HG03280 (cell line): ENCODE results near the gene LCORL.
"Not testable (repeated sequence)": the region's sequence is repeated elsewhere in the genome, so short reads cannot be mapped to it uniquely, and the experiment has no call there.

Source experiments
- ATAC-seq: cut with Tn5 transposase; IDR thresholded peaks from one replicate; pipeline ENCODE4 v1.9.1; 2021; ENCODE audit warnings: mild to moderate bottlenecking, moderate library complexity; ENCODE audit not compliant: unreplicated experiment

The LCORL gene

DNA sequence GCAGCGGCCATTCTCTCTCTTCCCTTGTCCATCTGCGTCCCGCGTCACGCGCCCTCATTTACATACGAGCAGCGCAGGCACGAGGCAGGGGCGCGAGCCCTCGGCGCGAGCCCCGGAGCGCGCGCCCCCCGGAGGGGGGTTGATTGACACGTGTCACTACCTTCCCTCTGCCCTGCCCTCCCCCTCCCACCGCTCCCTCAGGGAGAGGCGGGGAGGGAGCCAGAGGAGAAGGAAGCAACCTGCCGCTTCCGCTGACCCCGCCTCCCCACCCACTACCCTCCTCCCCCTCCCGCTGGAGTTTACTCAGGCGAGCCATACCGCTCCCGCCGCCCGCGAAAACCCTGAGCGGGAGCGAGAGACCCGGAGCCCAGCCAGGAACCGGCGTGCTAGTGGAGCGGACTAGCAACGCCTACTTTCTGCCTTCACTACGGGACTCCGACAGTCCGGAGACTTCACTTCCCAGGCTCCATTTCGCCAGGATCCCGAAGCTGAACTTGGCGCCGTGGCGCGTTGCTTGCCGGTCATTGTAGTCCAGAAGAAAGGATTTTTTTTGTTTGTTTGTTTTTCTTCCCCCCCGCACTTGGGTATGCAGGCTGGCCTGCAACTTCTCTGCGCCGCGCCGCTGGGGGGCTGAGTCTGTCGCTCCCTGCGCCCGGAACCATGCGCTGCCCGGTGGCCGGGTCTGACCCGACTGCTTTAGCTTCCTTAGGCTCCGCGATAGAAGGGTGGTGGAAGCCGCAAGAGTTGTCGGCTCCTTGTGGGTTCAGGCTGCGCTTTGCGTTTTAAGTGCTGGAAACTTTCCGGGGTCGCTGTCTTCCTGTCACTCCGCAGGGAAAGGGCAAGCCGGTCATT lies at the start of gene LCORL:
Gene LCORL, minus strand, starts transcription at position 36 of the 852 bp plus-strand sequence. Its CDS starts 4 bp downstream, at position 32.
- ATAC-seq: peak; percentile 80

DNA sequence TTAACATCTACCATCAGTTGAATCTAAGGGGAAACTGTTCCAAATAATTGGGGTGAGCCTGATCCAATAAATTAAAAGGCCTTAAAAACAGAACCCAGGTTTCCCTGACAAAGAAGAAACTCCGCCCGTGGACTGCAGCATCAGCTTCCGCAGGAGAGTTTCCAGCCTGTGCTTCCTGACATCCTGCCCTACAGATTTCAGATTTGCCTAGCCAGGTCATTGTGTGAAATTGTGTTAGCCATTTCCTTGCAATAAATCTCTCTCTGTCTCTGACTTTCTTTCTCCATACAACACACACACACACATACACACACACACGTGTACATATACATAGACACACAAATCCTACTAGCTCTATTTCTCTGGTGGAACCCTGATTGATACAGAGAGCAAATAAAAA lies 48.3 kb upstream of the LCORL start:
- ATAC-seq: no peak

DNA sequence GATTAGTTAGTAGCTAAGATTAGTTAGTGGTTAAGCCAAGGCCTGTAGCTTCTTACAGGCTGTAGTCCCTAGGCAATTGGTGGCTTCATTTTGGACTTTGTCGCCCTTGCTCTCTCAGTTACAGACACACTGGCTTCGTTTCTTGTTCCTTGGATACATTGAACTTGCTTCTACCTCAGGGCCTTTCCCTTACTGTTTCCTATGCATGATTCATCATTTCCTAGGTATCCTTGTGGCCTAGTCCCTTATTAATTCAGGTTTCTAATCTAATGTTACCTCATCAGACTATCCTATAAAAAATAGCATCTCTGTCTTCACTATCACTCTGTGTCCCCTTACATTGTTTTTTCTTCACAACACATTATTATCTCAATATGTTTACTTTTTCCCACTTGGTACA lies 45.5 kb upstream of the LCORL start:
- ATAC-seq: no peak

GRCh38 chr4:18063079-18063478 lies 41.5 kb upstream of the LCORL start:
- ATAC-seq: no peak

- peak; percentile 81 for ATAC-seq
Measured at GRCh38 chr4:18057821-18058533, 36.4 kb upstream of the LCORL start.

GRCh38 chr4:18056030-18056429 lies 34.5 kb upstream of the LCORL start:
- ATAC-seq: no peak

DNA sequence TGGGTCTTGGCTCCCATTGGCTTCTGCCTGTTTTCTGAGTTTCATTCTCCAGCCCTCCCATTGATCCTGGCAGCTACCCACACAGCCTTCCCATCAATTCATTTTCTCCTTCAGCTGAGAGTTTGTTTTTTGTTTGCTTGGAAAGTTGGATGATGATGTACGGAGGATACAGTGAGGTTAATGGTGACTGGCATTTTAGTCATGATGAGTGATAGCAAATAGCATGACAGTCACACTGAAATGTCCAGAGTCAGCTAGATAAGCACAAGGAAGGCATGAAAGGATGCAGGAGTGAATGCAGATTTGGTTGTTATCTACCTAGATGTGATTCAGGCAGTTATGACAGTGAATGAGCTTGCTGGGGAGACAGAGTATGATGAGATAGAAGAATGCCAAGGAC lies 30.6 kb upstream of the LCORL start:
- no peak for ATAC-seq

DNA sequence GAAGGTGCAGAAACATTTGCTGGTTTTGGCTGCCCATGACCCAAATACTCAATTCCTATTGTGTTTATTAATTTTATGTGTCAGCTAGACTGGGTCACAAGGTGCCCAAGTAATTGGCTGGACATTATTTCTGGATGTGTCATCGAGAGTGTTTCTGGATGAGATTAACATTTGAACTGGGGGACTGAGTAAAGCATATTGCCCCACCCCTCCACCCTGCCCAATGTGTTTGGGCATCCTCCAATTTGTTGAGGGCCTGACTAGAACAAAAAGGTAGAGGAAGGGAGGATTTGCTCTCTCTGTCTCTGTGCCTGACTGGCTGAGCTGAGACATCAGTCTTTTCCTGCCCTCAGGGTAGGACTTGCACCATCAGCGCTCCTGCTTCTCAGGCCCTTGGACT lies 29.7 kb upstream of the LCORL start:
- no peak for ATAC-seq

DNA sequence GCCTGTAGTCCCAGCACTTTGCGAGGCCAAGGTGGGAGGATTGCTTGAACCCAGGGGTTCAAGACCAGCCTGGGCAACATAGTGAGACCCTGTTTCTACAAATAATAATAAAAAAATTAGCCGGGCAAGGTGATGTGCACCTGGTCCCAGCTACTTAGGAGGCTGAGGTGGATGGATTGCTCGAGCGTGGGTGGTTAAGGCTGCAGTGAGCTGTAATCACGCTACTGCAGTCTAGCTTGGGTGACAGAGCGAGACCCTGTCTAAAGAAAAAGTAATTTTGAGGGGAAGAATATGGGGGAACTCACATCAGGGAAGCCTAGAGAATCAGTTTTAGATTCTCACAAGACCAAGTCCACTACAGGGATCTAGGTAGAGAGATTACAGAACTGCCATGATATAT lies 28.9 kb upstream of the LCORL start:
- no peak for ATAC-seq

GRCh38 chr4:18049446-18049845 lies 27.9 kb upstream of the LCORL start:
- ATAC-seq: no peak

GRCh38 chr4:18042754-18043153 lies 21.2 kb upstream of the LCORL start:
- ATAC-seq: peak; percentile 47

GRCh38 chr4:18042012-18042411 lies 20.5 kb upstream of the LCORL start:
- ATAC-seq: no peak

DNA sequence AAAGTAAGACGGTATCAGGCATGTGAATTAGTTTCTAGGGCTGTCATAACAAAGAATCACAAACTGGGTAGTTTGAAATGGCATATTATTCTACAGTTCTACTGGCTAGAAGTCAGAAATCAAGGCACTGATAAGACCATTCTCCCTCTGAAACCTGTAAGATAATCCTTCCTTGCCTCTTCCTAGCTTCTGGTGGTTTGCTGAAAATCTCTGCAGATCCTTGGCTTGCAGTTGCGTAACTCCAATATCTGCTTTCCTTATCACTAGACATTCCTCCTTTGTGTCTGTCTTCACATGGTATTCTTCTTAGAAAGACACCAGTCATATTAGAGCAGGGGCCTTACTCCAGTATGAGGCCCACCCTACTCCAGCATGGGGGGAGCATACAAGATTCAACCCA lies 19.6 kb upstream of the LCORL start:
- no peak for ATAC-seq

DNA sequence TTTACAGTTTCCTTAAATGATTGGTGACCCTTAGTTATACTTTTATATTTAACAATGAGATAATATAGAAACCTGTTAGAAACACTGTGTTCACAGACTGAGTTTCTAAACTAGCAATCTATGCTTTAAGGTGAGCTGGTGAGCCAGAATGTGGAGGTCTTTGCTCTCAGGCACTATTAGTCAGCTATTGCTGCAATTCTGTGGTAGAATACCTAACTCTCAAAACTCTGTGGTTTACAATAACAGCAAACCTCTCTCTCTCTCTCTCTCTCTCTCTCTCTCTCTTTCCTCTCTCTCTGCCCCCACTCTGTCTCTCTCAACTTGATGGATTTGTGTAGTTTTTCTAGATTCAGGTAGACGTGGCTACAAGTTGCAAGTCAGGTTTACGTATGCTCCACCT lies 17.6 kb upstream of the LCORL start:
- ATAC-seq: no peak

DNA sequence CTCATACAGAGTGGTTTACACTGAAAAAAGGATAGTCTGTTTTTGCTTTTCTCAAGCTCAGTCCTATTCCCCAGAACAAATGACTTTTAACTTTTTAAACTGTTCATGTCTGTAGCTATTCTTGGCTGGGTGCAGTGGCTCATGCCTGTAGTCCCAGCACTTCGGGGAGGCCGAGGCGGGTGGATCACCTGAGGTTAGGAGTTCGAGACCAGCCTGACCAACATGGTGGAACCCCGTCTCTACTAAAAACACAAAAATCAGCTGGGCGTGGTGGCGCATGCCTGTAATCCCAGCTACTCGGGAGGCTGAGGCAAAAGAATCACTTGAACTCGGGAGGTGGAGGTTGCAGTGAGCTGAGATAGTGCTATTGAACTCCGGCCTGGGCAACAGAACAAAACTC lies 14.8 kb upstream of the LCORL start:
- not testable (repeated sequence) for ATAC-seq

DNA sequence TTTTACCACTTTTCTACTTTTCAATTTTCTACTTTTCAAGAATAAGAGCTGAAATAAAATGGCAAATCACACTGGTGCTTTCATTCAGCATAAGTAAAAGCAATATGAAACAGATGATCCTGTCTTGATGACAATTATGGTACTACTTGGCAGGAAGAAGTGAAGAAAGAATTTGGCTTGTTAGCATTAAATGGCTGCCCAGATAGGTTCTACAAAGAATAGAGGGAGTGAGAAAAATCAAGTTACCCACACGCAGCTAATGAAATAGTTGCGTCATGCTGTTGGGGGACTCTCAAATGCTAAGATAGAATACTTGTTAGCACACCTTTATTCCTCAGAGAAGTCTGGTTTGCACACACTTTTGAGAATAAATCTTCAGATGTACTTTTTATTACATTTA lies 12.5 kb upstream of the LCORL start:
- ATAC-seq: no peak

- no peak for ATAC-seq
Measured at GRCh38 chr4:18033111-18034085, 11.8 kb upstream of the LCORL start.

- no peak for ATAC-seq
Measured at GRCh38 chr4:18025288-18025687, 3.7 kb upstream of the LCORL start.

GRCh38 chr4:18022572-18023050 lies 1.1 kb upstream of the LCORL start:
- ATAC-seq: no peak

GRCh38 chr4:18021470-18021719 lies 160 bp downstream of the LCORL start:
- ATAC-seq: no peak
